DMS79 treated with DMSO at 0.1 percent for 48 hours (cell line): ENCODE data around the gene RNF149.
"Not testable (repeated sequence)": the region's sequence is repeated elsewhere in the genome, so short reads cannot be mapped to it uniquely, and the experiment has no call there.

Experiments
- DNase-seq: peaks from one replicate; lab custom pipeline; 2025; lab: John Stamatoyannopoulos, UW

RNF149 gene

GRCh38 chr2:101253703-101254450 is 54.6 kb downstream of the RNF149 start:
- DNase-seq: peak; percentile 6

- peak; percentile 33 for DNase-seq
Measured at GRCh38 chr2:101253013-101253702, 55.3 kb downstream of the RNF149 start.

- DNase-seq: peak; percentile 97
Measured at GRCh38 chr2:101252408-101253012, 56.0 kb downstream of the RNF149 start, which contains the start of gene CNOT11. TSS of gene CNOT11 (plus strand) at chr2:101252886. CDS start at chr2:101252965, 79 bp downstream.

- peak; percentile 78 for DNase-seq
Measured at GRCh38 chr2:101251844-101252407, 56.6 kb downstream of the RNF149 start.

DNA sequence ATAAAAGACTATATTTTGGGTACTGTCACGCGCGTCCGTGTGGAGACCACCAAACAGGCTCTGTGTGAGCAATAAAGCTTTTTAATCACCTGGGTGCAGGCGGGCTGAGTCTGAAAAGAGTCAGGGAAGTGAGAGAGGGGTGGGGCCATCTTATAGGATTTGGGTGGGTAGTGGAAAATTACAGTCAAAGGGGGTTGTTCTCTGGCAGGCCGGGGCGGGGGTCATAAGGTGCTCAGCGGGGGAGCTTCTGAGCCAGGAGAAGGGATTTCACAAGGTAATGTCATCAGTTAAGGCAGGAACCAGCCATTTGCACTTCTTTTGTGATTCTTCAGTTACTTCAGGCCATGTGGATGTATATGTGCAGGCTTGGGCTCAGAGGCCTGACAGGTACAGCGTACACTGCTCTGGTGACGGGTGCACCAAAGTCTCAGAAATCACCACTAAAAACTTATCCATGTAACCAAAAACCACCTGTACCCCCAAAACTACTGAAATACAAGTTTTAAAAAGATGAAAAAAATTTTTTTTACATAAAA is 57.2 kb downstream of the RNF149 start:
- DNase-seq: not testable (repeated sequence)

- DNase-seq: no peak
Measured at GRCh38 chr2:101249826-101250225, 58.7 kb downstream of the RNF149 start.

GRCh38 chr2:101248756-101249155 is 59.7 kb downstream of the RNF149 start:
- not testable (repeated sequence) for DNase-seq

DNA sequence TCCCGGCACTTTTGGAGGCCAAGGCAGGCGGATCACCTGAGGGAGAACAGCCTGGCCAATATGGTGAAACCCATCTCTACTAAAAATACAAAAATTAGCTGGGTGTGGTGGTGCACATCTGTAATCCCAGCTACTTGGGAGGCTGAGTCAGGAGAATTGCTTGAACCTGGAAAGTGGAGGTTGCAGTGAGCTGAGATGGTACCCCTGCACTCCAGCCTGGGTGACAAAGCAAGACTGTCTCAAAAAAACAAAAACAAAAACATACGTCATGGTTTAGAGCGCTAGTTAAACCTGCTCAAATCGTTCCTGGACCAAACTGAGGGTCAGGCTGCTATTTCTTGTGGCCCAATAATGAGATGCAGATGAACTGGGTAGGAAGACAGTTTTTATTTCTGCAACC is 63.0 kb downstream of the RNF149 start:
- not testable (repeated sequence) for DNase-seq

DNA sequence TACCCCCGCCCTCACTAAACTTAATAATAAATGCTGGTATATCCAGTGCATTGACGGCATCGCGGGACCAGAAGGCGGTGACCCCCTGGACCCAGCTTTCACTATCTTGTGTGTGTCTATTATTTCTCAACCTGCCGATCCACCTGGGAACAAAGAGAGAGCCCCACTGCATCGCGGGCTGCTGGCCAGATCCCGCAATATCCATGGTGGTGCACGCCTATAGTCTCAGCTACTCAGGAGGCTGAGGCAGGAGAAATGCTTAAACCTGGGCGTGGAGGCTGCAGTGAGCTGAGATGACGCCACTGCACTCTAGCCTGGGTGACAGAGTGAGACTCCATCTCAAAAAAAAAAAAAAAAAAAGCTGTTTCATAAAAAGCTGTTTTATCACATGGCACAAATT is 63.6 kb downstream of the RNF149 start:
- DNase-seq: not testable (repeated sequence)

DNA sequence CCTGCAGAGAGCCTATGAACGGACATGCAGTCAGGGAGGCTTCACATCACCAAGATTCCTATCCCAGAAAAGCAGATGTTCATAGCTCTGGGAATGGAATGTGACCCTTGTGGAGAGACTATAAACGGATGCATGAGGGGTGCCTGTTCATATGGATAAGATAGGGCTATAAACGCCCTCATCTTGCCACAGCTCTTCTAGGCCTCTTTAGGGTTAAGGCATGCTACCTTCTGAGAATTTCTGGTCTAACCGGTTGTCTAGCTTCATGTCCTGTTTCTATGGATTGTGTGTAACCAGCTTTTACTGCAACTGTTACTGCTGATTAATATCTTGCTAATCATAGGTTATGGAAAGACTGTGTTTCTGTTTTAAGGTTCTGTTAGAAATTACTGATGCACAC is 64.1 kb downstream of the RNF149 start:
- DNase-seq: not testable (repeated sequence)

- no peak for DNase-seq
Measured at GRCh38 chr2:101241158-101241557, 67.3 kb downstream of the RNF149 start.

- DNase-seq: not testable (repeated sequence)
Measured at GRCh38 chr2:101240694-101241093, 67.8 kb downstream of the RNF149 start.

DNA sequence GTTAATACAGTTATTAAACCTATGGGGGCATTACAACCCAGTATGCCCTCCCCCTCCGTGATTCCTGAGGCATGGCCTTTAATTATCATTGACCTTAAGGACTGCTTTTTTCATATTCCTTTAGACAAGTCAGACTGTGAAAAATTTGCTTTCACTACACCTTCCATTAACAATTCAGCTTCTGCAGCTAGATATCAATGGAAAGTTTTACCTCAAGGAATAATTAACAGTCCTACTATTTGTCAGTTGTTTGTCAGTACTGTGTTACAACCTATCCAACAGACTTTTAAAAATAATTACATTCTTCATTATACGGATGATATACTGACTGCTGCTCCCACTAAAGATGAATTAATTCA is 68.8 kb downstream of the RNF149 start:
- DNase-seq: not testable (repeated sequence)

- DNase-seq: no peak
Measured at GRCh38 chr2:101238930-101239759, 69.4 kb downstream of the RNF149 start.

DNA sequence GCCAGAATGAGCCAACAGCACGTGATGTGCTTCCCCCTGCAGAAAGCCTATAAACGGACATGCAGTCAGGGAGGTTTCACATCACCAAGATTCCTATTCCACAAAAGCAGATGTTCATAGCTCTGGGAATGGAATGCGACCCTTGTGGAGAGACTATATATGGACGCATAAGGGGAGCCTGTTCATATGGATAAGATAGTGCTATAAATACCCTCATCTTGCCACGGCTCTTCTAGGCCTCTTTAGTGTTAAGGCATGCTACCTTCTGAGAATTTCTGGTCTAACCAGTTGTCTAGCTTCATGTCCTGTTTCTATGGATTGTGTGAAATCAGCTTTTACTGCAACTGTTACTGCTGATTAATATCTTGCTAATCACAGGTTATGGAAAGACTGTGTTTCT is 70.6 kb downstream of the RNF149 start:
- DNase-seq: not testable (repeated sequence)

DNA sequence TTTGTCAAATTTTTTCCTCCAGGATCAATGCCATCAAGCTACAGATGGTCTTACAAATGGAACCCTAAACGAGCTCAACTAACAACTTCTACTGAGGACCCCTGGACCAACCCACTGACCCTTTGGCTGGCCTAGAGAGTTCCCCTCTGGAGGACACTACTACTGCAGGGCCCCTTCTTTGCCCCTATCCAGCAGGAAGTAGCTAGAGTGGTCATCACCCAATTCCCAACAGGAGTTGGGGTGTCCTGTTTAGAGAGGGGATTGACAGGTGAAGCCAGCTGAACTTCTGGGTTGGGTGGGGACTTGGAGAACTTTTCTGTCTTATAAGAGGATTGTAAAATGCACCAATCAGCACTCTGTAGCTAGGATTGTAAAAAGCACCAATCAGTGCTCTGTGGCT is 72.5 kb downstream of the RNF149 start:
- not testable (repeated sequence) for DNase-seq

GRCh38 chr2:101234169-101234938 is 74.1 kb downstream of the RNF149 start:
- DNase-seq: no peak

DNA sequence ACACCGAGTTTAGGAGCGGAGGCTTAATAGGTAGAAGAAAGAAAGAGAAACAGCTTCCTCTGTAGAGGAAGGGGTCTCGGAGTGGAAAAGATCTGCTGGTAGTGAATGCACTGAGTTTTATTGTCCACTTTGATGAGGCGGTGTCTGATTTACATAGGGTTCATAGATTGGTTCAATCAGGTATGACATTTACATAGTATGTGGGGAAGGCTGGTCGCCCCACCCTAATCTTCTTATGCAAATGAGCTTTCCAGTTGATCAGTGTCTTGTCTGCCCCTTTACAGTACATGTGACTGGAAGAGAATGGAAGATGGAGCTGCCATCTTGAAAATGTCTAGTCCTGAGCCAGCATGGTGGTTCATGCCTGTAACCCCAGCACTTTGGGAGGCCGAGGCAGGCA is 75.7 kb downstream of the RNF149 start:
- no peak for DNase-seq

DNA sequence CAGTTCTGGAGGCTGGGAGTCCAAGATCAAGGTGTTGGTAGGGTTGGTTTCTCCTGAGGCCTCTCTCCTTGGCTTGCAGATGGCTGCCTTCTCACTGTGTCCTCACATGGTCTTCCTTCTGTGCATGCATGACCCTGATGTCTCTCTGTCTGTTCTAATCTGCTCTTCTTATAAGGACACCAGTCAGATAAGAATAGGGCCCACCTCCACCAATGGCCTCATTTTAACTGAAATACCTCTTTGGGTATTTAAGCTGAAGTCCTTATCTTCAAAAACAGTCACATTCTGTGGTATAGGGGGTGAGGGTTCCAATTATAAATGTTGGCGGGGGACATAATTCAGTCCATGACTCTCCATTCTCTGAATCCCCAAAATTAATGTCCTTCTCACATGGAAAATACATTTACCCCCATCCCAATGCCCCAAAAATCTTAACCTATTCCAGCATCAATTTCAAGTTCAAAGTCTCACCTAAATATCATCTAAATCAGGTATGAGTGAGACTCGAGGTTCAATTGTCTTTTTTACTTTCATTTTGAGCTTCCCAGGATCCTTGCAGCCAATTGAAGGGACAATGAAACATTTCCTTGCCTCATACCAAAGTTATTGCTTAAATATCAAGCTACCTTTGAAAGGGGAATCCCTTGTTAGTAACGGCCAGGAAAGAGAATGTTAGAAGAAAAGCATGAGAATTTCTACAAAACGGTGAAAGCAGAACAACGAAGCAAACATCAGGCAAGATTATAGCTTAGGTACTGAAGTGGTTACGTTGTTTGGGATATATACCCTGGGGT is 76.4 kb downstream of the RNF149 start:
- DNase-seq: no peak

GRCh38 chr2:101231240-101231639 is 77.3 kb downstream of the RNF149 start:
- DNase-seq: no peak
